WTC11 (cell line): ENCODE measurements around the gene SHISA7.

Experiments used
- CTCF ChIP-seq: fragments of 200-600 bp; IDR thresholded peaks from 2 replicates; pipeline ENCODE4 v1.8.0; 2022; ENCODE audit warnings: antibody characterized with exemption
- FOXJ3 ChIP-seq: sonication (generic); formaldehyde crosslinking; IDR thresholded peaks from 2 replicates; pipeline ENCODE4 v1.9.0; 2021; ENCODE audit warnings: missing genetic modification reagents, mild to moderate bottlenecking, borderline replicate concordance
- SMAD3 ChIP-seq: sonication (generic); formaldehyde crosslinking; IDR thresholded peaks from 2 replicates; pipeline ENCODE4 v1.8.0; 2022; ENCODE audit warnings: missing genetic modification reagents, mild to moderate bottlenecking, borderline replicate concordance
- ZNF425 ChIP-seq: fragments of 250-450 bp; sonication (Bioruptor Pico); conservative IDR thresholded peaks from 2 replicates; pipeline ENCODE4 v1.9.0; 2021; ENCODE audit warnings: mild to moderate bottlenecking

- no peak for TF ChIP-seq CTCF
- no peak for TF ChIP-seq SMAD3 (CRISPR knock-in tag)
- no peak for TF ChIP-seq FOXJ3 (CRISPR knock-in tag)
- TF ChIP-seq ZNF425 (CRISPR knock-in tag): no peak
Measured at GRCh38 chr19:55382013-55382412, 61.1 kb downstream of the SHISA7 start.
